Measurements from ENCODE around the gene TIFAB. TPM values are rescaled to one million over a fixed set of nuclear protein-coding genes. Genes with fewer than 3 reads are reported as not detected.

Gene TIFAB
- total and polyA plus RNA-seq, 7 donors: 0.46 to 1.4 TPM; not detected in 5

- no peaks in the 10 kb centered on the region for H3K9me3 ChIP-seq
- H3K4me3 ChIP-seq: no peak overlapping the region
- intact Hi-C loops (cut with DNase I): no loop called here
- WGBS, 2 donors: 73 to 89% methylated on average over 4 of the region's 4 CpGs
- H3K27me3 ChIP-seq: peaks cover 0 to 4% (median 0%) of the 10 kb centered on the region in 3 donors
- TF ChIP-seq CTCF (IDR thresholded peaks at IDR 0.05): no peak
- no peak for TF ChIP-seq EP300 (IDR thresholded peaks at IDR 0.05)
- no peak for TF ChIP-seq POLR2AphosphoS5 (IDR thresholded peaks at IDR 0.05)
- TF ChIP-seq POLR2A (IDR thresholded peaks at IDR 0.05): no peak
- peaks cover 0 to 2% (median 0%) of the 10 kb centered on the region in 4 donors for H3K4me1 ChIP-seq
- no peaks in the 10 kb centered on the region for H3K36me3 ChIP-seq
- H3K27ac ChIP-seq: no peak overlapping the region
- DNase-seq: no peak
These were observed 1.5 kb upstream of the TIFAB start for GRCh38 chr5:135453613-135454012.

- H3K4me3 ChIP-seq: no peak overlapping the region
- WGBS, 2 donors: 84 to 86% methylated on average over 17 of the region's 17 CpGs
- intact Hi-C loops (cut with DNase I): no loop called here
- no peak for TF ChIP-seq CTCF (IDR thresholded peaks at IDR 0.05)
- TF ChIP-seq EP300 (IDR thresholded peaks at IDR 0.05): no peak
- TF ChIP-seq POLR2A (IDR thresholded peaks at IDR 0.05): no peak
- no peak for TF ChIP-seq POLR2AphosphoS5 (IDR thresholded peaks at IDR 0.05)
- no peaks in the 10 kb centered on the region for H3K36me3 ChIP-seq
- H3K4me1 ChIP-seq: no peaks in the 10 kb centered on the region
- peak; percentile 36 for DNase-seq
- no peaks in the 10 kb centered on the region for H3K27me3 ChIP-seq
- no peak overlapping the region for H3K27ac ChIP-seq
- H3K9me3 ChIP-seq: no peaks in the 10 kb centered on the region
These were observed 400 bp downstream of the TIFAB start for GRCh38 chr5:135451581-135452320.

GRCh38 chr5:135450952-135451351 is 1.2 kb downstream of the TIFAB start:
- intact Hi-C loops (cut with DNase I): no loop called here
- Histone ChIP-seq H3K4me3 (no peak overlapping the region), H3K27me3 (no peaks in the 10 kb centered on the region), H3K36me3 (no peaks in the 10 kb centered on the region), H3K4me1 (no peaks in the 10 kb centered on the region), H3K9me3 (no peaks in the 10 kb centered on the region), H3K27ac (no peak overlapping the region)
- WGBS, 2 donors: 85 to 87% methylated on average over 2 of the region's 2 CpGs
- DNase-seq: peak; percentile 39
- TF ChIP-seq EP300 (IDR thresholded peaks at IDR 0.05): no peak
- TF ChIP-seq CTCF (IDR thresholded peaks at IDR 0.05): no peak
- no peak for TF ChIP-seq POLR2A (IDR thresholded peaks at IDR 0.05)
- no peak for TF ChIP-seq POLR2AphosphoS5 (IDR thresholded peaks at IDR 0.05)

- Histone ChIP-seq H3K4me1 (no peaks in the 10 kb centered on the region), H3K27me3 (no peaks in the 10 kb centered on the region), H3K4me3 (no peak overlapping the region), H3K27ac (no peak overlapping the region), H3K36me3 (no peaks in the 10 kb centered on the region), H3K9me3 (no peaks in the 10 kb centered on the region)
- DNase-seq: peak; percentile 19
- WGBS, 2 donors: 73 to 80% methylated on average over 3 of the region's 3 CpGs
- intact Hi-C loops (cut with DNase I): no loop called here
- no peak for TF ChIP-seq EP300 (IDR thresholded peaks at IDR 0.05)
- no peak for TF ChIP-seq POLR2AphosphoS5 (IDR thresholded peaks at IDR 0.05)
- no peak for TF ChIP-seq CTCF (IDR thresholded peaks at IDR 0.05)
- TF ChIP-seq POLR2A (IDR thresholded peaks at IDR 0.05): no peak
These were observed 1.8 kb downstream of the TIFAB start for GRCh38 chr5:135450336-135450735.

GRCh38 chr5:135449644-135450043 is 2.5 kb downstream of the TIFAB start:
- H3K36me3 ChIP-seq: no peaks in the 10 kb centered on the region
- TF ChIP-seq POLR2A (IDR thresholded peaks at IDR 0.05): no peak
- TF ChIP-seq CTCF (IDR thresholded peaks at IDR 0.05): no peak
- TF ChIP-seq EP300 (IDR thresholded peaks at IDR 0.05): no peak
- TF ChIP-seq POLR2AphosphoS5 (IDR thresholded peaks at IDR 0.05): no peak
- DNase-seq: peak; percentile 50
- no peaks in the 10 kb centered on the region for H3K4me1 ChIP-seq
- WGBS, 2 donors: 93 to 94% methylated on average over 12 of the region's 12 CpGs
- no peaks in the 10 kb centered on the region for H3K27me3 ChIP-seq
- H3K4me3 ChIP-seq: no peak overlapping the region
- intact Hi-C loops (cut with DNase I): no loop called here
- H3K27ac ChIP-seq: no peak overlapping the region
- H3K9me3 ChIP-seq: no peaks in the 10 kb centered on the region

Measured in sigmoid colon (tissue), 7 donors.